T1000 (cell line): ENCODE measurements around the gene CD7.
"Not testable (repeated sequence)": the region's sequence is repeated elsewhere in the genome, so short reads cannot be mapped to it uniquely, and the experiment has no call there.

Source experiments
- DNase-seq: peaks from one replicate; lab custom pipeline; 2025; ENCODE audit warnings: mixed read lengths; lab: John Stamatoyannopoulos, UW

CD7 gene

GRCh38 chr17:82317394-82318168 is at the start of gene CD7:
CD7 (minus strand) TSS chr17:82317608; CDS start chr17:82317495, 113 bp downstream.
- no peak for DNase-seq

GRCh38 chr17:82366749-82367148 is 49.3 kb upstream of the CD7 start:
- no peak for DNase-seq

GRCh38 chr17:82365606-82366295 is 48.3 kb upstream of the CD7 start:
- DNase-seq, result no peak

- DNase-seq, result no peak
Measured at GRCh38 chr17:82361885-82362633, 44.7 kb upstream of the CD7 start.

GRCh38 chr17:82359451-82360074 is 42.2 kb upstream of the CD7 start:
- DNase-seq, result not testable (repeated sequence)

GRCh38 chr17:82358465-82359350 is 41.3 kb upstream of the CD7 start, which contains the start of gene TEX19:
TEX19 (plus strand) TSS chr17:82359247; CDS start chr17:82362151, 2,904 bp downstream.
- DNase-seq, result no peak

GRCh38 chr17:82357394-82357793 is 40.0 kb upstream of the CD7 start:
- no peak for DNase-seq

- no peak for DNase-seq
Measured at GRCh38 chr17:82356845-82357355, 39.5 kb upstream of the CD7 start.

- DNase-seq, result no peak
Measured at GRCh38 chr17:82355770-82356427, 38.5 kb upstream of the CD7 start.

GRCh38 chr17:82354804-82355308 is 37.4 kb upstream of the CD7 start:
- no peak for DNase-seq

GRCh38 chr17:82353484-82353883 is 36.1 kb upstream of the CD7 start:
- DNase-seq, result no peak

- DNase-seq, result peak; percentile 83
Measured at GRCh38 chr17:82351713-82352488, 34.5 kb upstream of the CD7 start.

- no peak for DNase-seq
Measured at GRCh38 chr17:82351254-82351712, 33.9 kb upstream of the CD7 start.

GRCh38 chr17:82350182-82351030 is 33.0 kb upstream of the CD7 start:
- DNase-seq, result no peak

GRCh38 chr17:82349287-82349701 is 31.9 kb upstream of the CD7 start:
- no peak for DNase-seq

GRCh38 chr17:82348866-82349265 is 31.5 kb upstream of the CD7 start:
- DNase-seq, result no peak

- no peak for DNase-seq
Measured at GRCh38 chr17:82348434-82348833, 31.0 kb upstream of the CD7 start.

- not testable (repeated sequence) for DNase-seq
Measured at GRCh38 chr17:82347994-82348393, 30.6 kb upstream of the CD7 start.
